NT2/D1 (cell line): Measurements from ENCODE around the gene CYSTM1.

Experiments
- DNase-seq: peaks from one replicate; pipeline ENCODE4 v3.0.0-alpha.2; 2011; ENCODE audit warnings: low read depth, low spot score
- H3K27me3 ChIP-seq: 2 replicates; pipeline ENCODE4 v1.6.0; 2011; ENCODE audit warnings: mild to moderate bottlenecking; ENCODE audit not compliant: insufficient read length, insufficient read depth
- H3K36me3 ChIP-seq: 2 replicates; pipeline ENCODE4 v1.6.1; 2011; ENCODE audit warnings: mild to moderate bottlenecking, low read length, mixed read lengths; ENCODE audit not compliant: insufficient read depth, insufficient read length
- H3K4me1 ChIP-seq: 2 replicates; pipeline ENCODE4 v1.5.1; 2011; ENCODE audit not compliant: insufficient read depth, insufficient read length
- H3K4me3 ChIP-seq: 2 replicates; pipeline ENCODE4 v1.5.1; 2011; ENCODE audit warnings: low read depth; ENCODE audit not compliant: insufficient read length
- H3K9ac ChIP-seq: 2 replicates; pipeline ENCODE4 v1.6.0; 2011; ENCODE audit warnings: low read depth; ENCODE audit not compliant: insufficient read length
- H3K9me3 ChIP-seq: 2 replicates; pipeline ENCODE4 v1.5.1; 2011; ENCODE audit warnings: mild to moderate bottlenecking, low read length; ENCODE audit not compliant: insufficient read depth
- SUZ12 ChIP-seq: IDR thresholded peaks from 2 replicates; pipeline ENCODE4 v1.6.1; 2011; ENCODE audit not compliant: insufficient read length, insufficient read depth; ENCODE audit errors: extremely low read depth
- YY1 ChIP-seq: IDR thresholded peaks from 2 replicates; pipeline ENCODE4 v1.6.1; 2011; ENCODE audit not compliant: insufficient read length, insufficient read depth
- ZNF274 ChIP-seq: IDR thresholded peaks from 2 replicates; pipeline ENCODE4 v1.6.1; 2011; ENCODE audit warnings: mild to moderate bottlenecking, low read depth, low read length

CYSTM1 gene

GRCh38 chr5:140178482-140179116, 3.6 kb downstream of the CYSTM1 start:
- Histone ChIP-seq H3K9ac (no peak overlapping the region), H3K9me3 (no peaks in the 10 kb centered on the region), H3K4me3 (no peak overlapping the region), H3K36me3 (no peaks in the 10 kb centered on the region), H3K27me3 (no peaks in the 10 kb centered on the region), H3K4me1 (peaks cover 2% of the 10 kb centered on the region)
- no peak for DNase-seq
- no peak for TF ChIP-seq ZNF274

- Histone ChIP-seq H3K9me3 (no peaks in the 10 kb centered on the region), H3K9ac (no peak overlapping the region), H3K27me3 (no peaks in the 10 kb centered on the region), H3K4me3 (no peak overlapping the region), H3K36me3 (no peaks in the 10 kb centered on the region), H3K4me1 (peaks cover 2% of the 10 kb centered on the region)
- TF ChIP-seq ZNF274 (no peak), YY1 (no peak), SUZ12 (no peak)
- no peak for DNase-seq
Observed at GRCh38 chr5:140181002-140181483, 6.1 kb downstream of the CYSTM1 start.

GRCh38 chr5:140181525-140181924, 6.5 kb downstream of the CYSTM1 start:
- TF ChIP-seq SUZ12 (no peak), YY1 (no peak), ZNF274 (no peak)
- Histone ChIP-seq H3K4me3 (no peak overlapping the region), H3K9me3 (no peaks in the 10 kb centered on the region), H3K27me3 (no peaks in the 10 kb centered on the region), H3K36me3 (no peaks in the 10 kb centered on the region), H3K9ac (no peak overlapping the region), H3K4me1 (no peaks in the 10 kb centered on the region)
- no peak for DNase-seq

GRCh38 chr5:140182075-140182711, 7.2 kb downstream of the CYSTM1 start:
- DNase-seq: no peak
- H3K36me3 ChIP-seq: no peaks in the 10 kb centered on the region
- no peaks in the 10 kb centered on the region for H3K9me3 ChIP-seq
- TF ChIP-seq YY1 (no peak), SUZ12 (no peak), ZNF274 (no peak)
- H3K9ac ChIP-seq: no peak overlapping the region
- no peak overlapping the region for H3K4me3 ChIP-seq
- H3K27me3 ChIP-seq: no peaks in the 10 kb centered on the region
- H3K4me1 ChIP-seq: no peaks in the 10 kb centered on the region

- no peak overlapping the region for H3K9ac ChIP-seq
- no peaks in the 10 kb centered on the region for H3K4me1 ChIP-seq
- no peak for TF ChIP-seq YY1
- TF ChIP-seq SUZ12: no peak
- no peak for TF ChIP-seq ZNF274
Observed at GRCh38 chr5:140182803-140183367, 7.9 kb downstream of the CYSTM1 start.

GRCh38 chr5:140185409-140185808, 10.4 kb downstream of the CYSTM1 start:
- H3K27me3 ChIP-seq: no peaks in the 10 kb centered on the region
- TF ChIP-seq ZNF274 (no peak), YY1 (no peak), SUZ12 (no peak)
- no peaks in the 10 kb centered on the region for H3K36me3 ChIP-seq
- no peaks in the 10 kb centered on the region for H3K4me1 ChIP-seq
- H3K4me3 ChIP-seq: no peak overlapping the region
- H3K9me3 ChIP-seq: no peaks in the 10 kb centered on the region
- no peak for DNase-seq
- H3K9ac ChIP-seq: no peak overlapping the region

More at GRCh38 chr5:140182803-140183367, 7.9 kb downstream of the CYSTM1 start:
- Histone ChIP-seq H3K4me3 (no peak overlapping the region), H3K27me3 (no peaks in the 10 kb centered on the region), H3K9me3 (no peaks in the 10 kb centered on the region), H3K36me3 (no peaks in the 10 kb centered on the region)
- DNase-seq: no peak

- no peak overlapping the region for H3K4me3 ChIP-seq
- H3K9ac ChIP-seq: no peak overlapping the region
- H3K4me1 ChIP-seq: no peaks in the 10 kb centered on the region
- no peaks in the 10 kb centered on the region for H3K9me3 ChIP-seq
- no peaks in the 10 kb centered on the region for H3K27me3 ChIP-seq
- TF ChIP-seq YY1 (no peak), SUZ12 (no peak), ZNF274 (no peak)
- no peaks in the 10 kb centered on the region for H3K36me3 ChIP-seq
- no peak for DNase-seq
Observed at GRCh38 chr5:140186267-140186671, 11.3 kb downstream of the CYSTM1 start.
